HG03196 (cell line): ENCODE data around the gene NDUFS2.
"Not testable (repeated sequence)": the region's sequence is repeated elsewhere in the genome, so short reads cannot be mapped to it uniquely, and the experiment has no call there.

Experiments used
- ATAC-seq: cut with Tn5 transposase; IDR thresholded peaks from one replicate; pipeline ENCODE4 v1.9.1; 2021; ENCODE audit not compliant: unreplicated experiment

The NDUFS2 gene

GRCh38 chr1:161218301-161219077, 16.3 kb downstream of the NDUFS2 start:
- ATAC-seq = no peak

- no peak for ATAC-seq
These were observed 17.1 kb downstream of the NDUFS2 start for GRCh38 chr1:161219078-161219892.

- ATAC-seq = no peak
These were observed 17.8 kb downstream of the NDUFS2 start for GRCh38 chr1:161220002-161220401.

GRCh38 chr1:161222175-161223019, 20.2 kb downstream of the NDUFS2 start:
- ATAC-seq = no peak

GRCh38 chr1:161223805-161224694, 21.9 kb downstream of the NDUFS2 start:
- ATAC-seq = no peak

- ATAC-seq = not testable (repeated sequence)
These were observed 22.5 kb downstream of the NDUFS2 start for GRCh38 chr1:161224695-161225087.

- ATAC-seq = no peak
These were observed 23.0 kb downstream of the NDUFS2 start for GRCh38 chr1:161225178-161225533.

- ATAC-seq = peak; percentile 84
These were observed 23.6 kb downstream of the NDUFS2 start, which contains the start of gene TOMM40L for GRCh38 chr1:161225534-161226319. Gene TOMM40L, plus strand, starts transcription at chr1:161226060. Its CDS starts 430 bp downstream, at chr1:161226490.

GRCh38 chr1:161226320-161226711, 24.1 kb downstream of the NDUFS2 start:
- ATAC-seq = no peak

- no peak for ATAC-seq
These were observed 24.6 kb downstream of the NDUFS2 start for GRCh38 chr1:161226759-161227158.

- no peak for ATAC-seq
These were observed 25.2 kb downstream of the NDUFS2 start for GRCh38 chr1:161227196-161227871.

GRCh38 chr1:161228032-161228431, 25.9 kb downstream of the NDUFS2 start:
- no peak for ATAC-seq

GRCh38 chr1:161229896-161230295, 27.7 kb downstream of the NDUFS2 start:
- ATAC-seq = no peak

GRCh38 chr1:161230762-161231161, 28.6 kb downstream of the NDUFS2 start:
- no peak for ATAC-seq

GRCh38 chr1:161233102-161233501, 30.9 kb downstream of the NDUFS2 start:
- no peak for ATAC-seq

GRCh38 chr1:161235957-161236775, 34.0 kb downstream of the NDUFS2 start:
- no peak for ATAC-seq

GRCh38 chr1:161238039-161238473, 35.9 kb downstream of the NDUFS2 start, which contains the start of gene NR1I3:
Gene NR1I3, minus strand, starts transcription at chr1:161238203. Its CDS starts 1,638 bp downstream, at chr1:161236565.
- no peak for ATAC-seq

- no peak for ATAC-seq
These were observed 39.5 kb downstream of the NDUFS2 start for GRCh38 chr1:161241682-161242081.
